HG02588 (cell line): ENCODE data around the gene PRDM16.

Experiments
- ATAC-seq: cut with Tn5 transposase; IDR thresholded peaks from one replicate; pipeline ENCODE4 v1.9.1; 2021; ENCODE audit warnings: mild to moderate bottlenecking, moderate library complexity; ENCODE audit not compliant: unreplicated experiment

The PRDM16 gene

DNA sequence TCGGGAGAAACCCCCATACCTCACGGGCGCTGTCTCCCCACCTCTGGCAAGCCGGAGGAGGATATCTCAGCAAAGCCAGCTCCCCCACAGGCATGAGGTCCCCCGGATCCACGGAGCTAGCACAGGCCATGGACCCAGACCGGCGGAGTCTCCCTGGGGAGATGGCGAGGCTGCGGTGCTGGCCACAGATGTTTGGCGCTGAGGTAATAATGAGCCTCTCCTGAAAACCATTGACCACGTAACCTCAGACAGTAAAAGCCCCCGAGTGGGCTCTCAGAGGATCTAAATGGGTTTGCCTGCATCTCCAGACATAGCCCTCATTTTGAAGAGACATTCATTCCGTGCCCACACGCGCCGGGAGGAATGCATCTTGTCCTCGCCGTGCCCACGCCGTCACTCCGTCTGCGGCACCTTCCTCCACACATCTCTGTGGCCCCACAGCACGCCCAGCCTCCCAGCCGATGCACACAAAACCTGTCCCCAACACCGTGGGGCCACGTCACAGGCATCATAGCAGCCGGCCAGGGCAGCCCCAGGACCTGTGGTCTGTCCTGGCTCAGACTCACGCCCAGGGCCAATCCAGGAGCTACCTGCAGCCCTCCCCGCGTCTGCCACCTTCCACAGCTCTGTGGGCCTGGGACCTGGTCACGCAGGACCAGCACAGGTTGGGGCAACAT is 150.9 kb downstream of the PRDM16 start:
- no peak for ATAC-seq

DNA sequence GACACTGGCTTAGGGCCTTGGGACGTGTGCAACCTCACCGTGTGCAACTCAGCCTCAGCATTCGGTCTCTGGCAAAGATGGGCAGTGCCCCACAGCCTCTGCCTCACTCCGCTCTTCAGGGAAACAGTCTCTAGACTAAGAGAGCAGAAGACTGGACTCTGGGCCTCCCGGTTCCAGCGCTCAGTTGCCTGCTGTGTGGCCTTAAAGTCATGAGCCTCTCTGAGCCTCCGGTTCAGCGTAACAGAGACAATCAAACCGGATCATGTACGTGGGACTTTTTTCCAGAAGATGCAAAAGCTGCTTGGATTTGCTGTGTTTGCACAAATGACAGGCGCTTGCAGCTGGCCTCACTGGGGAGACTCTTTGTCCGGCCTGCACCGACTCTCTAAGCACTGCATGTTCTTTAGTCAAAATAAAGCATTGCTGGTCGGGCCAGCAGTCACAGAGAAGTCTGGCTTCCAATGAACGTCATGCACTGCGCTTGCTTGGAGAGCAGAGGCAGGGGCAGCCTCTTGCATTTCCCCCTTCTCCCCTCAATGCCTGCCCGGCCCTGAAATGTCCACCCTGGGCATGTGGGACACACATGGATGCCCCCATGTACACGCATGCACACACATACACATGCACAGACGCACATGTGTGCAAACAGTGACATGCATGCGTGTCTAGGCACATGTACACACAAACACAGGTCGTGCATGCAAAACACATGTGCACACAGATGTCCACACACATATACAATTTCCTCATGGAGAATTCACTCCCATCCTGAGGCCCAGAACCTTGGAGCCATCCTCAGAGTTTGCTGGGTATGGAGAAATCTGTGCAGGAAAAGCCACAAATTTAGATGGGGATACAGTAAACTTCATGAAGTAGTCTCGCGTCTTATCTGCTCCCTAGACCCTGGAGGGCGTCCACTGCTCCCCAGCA is 152.4 kb downstream of the PRDM16 start:
- ATAC-seq = no peak

DNA sequence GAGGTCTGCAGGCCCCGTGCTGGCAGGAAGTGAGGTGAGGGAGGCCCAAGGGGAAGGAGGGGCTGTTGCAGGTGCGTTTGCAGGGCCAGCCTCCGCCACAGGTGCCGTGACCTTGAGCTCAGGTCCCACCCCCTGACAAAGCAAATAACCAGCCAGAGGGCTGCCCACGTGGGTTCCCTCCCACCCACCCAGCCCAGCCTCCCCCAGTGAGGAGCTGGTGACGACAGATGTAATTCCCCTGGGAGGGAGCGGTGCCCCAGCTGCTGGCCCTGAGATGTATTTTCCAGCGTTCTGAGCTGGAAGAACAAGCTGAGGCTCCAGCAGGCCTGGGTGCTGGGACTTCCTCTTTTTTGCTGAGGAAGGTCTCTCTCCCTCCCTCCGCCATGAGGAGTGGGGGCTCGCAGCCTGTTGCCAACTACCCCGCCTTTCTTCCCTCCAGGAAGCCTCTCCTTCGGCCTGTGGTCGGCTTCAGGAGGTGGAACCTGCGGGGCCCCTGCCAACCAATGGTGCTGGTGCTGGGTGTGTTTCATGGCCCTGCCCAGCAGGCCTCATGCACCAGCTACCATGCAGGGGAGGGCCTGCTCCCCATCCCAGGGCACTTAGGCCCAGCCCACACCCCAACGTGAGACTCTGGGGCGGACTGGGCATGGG is 153.2 kb downstream of the PRDM16 start:
- no peak for ATAC-seq

DNA sequence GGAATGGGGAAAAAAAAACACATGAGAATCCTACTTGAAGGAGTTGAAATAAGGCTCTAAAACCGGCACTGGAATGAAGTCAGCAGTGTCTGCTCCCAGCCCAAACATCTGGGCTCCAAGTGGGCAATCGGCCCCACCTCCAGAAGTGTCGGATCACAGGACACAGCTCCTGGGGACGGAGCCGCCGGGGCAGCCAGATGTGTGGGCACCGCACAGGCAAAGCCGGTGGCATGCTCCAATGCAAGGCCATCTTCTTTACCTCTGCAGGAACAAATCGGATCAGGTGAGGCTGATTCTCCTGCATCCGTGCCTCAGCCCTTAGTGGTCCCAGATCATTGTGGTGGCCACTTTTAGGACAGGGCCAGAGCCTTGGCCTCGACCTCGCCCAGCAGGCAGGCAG is 156.7 kb downstream of the PRDM16 start:
- no peak for ATAC-seq

DNA sequence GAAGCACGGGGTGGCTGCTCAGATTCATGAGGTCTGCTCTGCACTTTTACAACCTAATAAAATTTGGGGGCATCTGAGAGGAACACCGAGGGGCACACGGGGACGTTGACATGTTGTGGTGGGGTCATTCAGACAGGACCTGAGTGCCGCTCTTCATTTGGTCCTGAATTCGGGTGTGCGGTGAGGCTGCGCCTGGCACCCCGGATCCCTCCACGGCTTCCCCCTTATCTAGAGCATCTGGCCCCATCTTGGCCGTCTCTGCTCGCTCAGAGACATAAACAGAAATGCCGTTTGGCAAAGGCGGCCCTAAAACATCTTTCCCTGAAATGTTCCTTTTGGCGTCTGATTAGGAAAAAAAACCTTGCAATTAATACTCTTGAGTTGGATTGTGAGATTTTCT is 157.2 kb downstream of the PRDM16 start:
- ATAC-seq = no peak

DNA sequence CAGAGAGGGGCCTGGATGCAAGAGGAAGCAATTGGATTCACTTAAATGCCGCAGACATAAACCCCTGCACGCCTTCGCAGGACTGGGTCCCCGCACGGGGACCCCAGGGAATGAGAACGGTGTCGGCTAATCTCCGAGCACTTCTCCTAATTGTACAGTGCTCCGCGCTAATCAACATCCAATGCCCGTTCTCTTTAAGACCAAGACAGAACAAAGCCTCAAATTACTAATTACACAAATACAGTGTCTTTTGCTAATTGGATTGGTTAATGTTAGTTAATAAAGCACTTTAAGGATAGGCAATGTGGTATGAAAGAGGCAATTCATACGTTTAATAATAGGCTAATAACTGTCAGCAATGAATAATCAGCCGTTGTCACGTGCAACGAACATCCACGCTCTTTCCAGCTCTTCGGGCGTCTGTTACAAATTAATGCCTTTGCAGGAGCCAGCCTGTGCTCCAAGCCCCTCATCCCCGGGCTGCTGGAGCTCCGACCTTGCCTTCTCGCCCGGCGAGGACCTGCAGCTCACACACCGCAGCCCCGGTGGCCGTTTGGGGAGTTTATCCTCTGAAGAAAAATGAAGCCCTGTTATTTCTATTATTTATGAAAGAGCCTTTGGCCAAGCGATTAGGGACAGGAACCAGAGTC is 157.8 kb downstream of the PRDM16 start:
- no peak for ATAC-seq

DNA sequence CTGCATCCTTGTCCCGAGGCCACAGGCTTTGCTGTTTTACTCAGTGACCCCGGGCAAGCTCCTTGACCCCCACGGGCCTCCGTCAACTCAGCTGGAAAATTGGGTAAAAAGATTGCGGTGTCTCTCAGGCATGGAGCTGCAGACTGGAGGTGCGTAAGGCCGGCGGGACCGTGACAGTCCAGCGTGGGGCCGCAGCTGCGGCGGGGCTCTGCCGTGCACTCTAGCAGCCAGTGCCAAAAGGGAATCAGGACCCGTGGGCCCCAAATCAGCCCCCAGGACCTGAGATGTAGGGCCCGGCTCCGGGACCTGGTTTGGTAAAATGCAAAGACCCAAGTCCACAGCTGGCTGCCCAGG is 158.3 kb downstream of the PRDM16 start:
- ATAC-seq = no peak

DNA sequence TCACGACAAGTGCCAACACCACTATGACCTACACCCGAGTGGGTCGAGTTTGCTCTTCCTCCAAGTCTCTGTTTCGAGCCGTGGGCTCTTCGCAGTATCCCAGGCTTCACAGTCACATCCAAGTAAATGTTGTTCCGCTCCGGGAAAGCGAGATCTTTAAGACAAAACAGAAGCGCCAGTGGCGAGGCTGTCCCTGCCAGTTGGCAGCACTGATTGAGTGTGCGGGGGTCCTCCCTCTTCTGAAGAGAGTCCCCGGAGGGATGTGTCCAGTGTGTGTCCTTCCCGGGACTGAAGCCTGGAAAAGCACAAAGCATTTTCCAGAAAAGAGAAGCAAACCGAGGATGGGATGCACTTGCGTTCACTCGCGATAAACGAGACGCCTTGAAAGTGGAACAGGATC is 158.9 kb downstream of the PRDM16 start:
- no peak for ATAC-seq

DNA sequence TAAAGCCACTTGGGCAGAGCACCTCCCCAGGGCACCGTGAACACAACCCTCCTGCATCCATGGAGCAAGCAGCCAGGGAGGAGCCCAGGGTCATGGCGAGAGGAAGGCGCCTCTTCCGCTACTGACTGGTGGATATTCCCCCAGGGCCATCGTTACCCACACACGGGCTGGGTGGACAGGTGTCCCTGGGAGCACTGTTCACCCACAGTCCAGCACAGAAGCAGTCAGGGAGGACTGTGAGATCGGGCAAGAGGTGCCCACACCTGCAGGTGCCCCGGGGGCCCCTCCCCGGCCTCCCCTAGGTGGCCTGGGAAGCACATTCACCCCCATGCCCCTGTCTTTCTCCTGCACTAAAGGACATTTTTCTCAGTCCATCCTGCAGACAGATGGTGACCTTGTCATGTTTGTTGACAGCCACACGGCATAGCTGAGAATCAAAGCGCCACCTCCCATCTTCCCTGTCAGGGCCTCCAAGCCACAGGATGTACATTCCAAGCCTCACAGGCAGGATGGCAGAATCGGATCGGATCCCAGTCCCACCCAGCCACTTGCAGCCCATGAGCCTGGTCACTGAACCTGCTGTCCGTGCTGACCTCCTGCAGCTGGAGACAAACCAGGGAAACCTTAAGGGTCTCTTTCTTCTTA is 160.2 kb downstream of the PRDM16 start:
- ATAC-seq = no peak

DNA sequence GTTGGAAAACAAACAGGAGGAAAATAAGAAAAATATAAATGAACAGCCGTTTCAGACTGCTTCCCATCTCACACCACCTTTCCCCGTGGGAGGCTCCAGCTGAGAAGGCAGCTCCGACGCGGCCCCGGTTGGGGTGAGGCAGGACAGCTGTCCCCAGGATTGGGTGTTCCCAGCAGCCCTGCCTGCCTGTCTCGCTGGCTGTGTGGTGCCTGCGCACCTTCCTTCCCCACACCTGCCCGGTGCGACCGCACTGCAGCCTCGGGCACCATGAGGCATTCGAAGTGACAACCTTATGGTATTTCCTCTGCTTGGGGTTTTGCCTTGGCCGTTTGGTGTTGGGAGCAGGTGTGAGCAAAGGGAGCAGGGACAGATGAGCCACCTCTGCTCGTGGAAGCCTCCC is 161.6 kb downstream of the PRDM16 start:
- ATAC-seq = no peak

DNA sequence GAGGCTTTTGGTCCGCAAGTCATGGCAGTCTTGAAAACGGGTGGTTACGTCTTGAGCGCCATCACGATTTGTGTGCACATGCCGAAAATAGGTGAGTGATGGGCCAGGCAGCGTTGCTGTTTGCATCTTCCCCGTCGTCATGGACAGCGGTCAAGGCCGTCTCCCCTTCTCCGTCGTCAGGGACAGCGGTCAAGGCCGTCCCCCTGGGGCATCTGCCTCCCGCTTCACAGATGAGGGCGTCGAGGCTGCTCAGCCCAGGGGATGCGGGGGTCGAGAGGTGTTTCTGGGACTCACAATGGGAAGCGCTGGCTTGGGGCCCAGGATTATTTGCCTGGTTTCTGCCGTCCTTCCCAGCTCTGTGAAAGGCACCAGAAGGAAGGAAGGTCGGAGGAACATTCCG is 162.2 kb downstream of the PRDM16 start:
- no peak for ATAC-seq

DNA sequence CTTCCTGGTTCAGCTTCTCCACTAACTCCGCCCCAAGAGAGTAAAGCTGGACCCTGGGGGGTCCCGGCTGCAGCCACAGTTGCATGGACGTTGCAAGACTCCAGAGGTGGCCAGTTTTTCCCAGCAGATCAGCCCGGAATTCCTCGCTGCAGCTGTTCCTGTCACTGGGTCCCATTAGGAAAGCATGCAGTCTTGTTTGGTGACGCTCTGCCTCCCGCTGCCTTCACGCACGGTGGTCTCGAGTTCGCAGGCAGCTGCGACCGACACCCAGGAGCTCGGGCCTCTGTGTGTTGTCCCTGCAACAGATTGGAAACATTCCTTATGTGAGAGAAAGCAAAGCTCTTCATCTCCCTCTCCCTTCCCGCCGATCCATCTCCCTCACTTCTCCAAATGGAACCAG is 162.8 kb downstream of the PRDM16 start:
- no peak for ATAC-seq

DNA sequence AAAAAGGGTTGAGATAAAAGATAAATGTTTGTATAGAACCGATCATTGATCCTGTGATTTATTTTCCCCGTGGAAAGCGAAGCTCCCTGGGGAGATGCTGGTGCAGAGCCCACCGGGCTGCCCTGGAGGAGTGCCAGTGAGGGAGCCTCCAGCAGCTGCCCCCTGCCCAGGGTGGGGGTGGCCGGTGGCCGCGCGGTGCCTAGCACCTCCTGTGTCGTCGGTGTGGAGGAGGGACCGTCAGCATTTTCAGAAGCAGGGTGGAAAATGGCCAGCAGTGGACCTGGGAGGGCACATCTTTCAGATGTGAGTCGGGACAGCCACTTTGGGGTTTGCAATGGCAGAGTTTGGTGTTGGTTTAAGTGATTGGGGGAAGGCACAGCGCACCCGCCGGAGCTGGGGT is 164.0 kb downstream of the PRDM16 start:
- no peak for ATAC-seq

DNA sequence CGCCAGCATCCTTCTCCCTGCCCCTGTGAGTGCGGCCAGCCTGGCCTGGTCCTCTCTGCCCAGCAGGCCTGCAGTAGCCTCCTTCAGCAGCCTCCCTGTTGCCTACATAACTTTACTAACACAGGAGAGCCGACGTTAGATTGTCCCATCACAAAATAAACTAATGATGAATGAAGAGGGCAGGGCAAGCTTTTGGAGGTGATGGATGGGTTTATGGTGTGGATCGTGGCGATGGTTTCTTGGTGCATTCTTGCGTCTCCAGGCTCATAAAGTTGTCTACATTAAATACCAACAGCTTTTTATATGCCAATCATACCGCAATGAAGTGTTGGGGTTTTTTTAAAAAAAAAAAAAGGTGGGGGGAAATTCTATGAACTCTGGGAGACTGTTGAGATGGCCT is 164.5 kb downstream of the PRDM16 start:
- no peak for ATAC-seq

DNA sequence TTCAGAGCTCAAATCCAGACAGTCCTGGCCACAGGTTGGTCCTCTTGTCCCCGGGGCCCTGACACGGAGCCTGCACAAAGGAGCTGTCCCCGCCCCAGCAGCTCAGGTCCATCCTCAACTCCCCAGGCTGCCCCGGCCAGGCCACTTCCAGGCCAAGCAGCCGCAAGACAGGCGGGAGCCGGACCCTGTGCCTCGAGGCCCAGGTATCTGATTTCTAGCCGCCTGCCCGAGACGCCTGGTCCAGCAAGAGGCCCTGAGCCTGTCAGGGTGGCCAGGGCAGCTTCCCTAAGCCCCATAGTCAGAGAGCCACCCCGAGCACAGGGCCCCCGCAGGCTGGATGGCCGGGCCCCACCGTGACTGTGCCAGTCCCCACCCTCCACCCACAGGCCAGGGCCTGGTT is 165.3 kb downstream of the PRDM16 start:
- ATAC-seq = no peak

DNA sequence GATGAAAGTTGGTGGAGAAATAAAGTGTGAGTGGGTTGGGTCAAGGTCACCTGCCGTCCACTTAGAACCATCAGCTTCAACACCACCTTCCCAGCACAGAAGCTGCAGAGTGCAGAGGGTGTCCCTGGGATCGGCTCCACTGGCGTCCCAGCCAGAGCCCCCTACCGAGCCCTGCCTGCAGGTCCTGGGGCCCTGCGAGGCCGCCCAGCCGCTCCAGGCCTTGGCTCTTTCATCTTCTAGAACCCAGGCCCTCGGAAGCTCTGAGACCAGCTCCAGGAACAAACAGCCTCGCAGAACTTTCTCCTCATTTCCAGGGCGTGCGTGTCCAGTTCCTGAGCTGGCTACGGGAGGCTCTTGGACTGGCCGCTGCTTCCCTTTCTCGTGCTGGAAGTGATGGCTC is 166.0 kb downstream of the PRDM16 start:
- ATAC-seq = no peak

DNA sequence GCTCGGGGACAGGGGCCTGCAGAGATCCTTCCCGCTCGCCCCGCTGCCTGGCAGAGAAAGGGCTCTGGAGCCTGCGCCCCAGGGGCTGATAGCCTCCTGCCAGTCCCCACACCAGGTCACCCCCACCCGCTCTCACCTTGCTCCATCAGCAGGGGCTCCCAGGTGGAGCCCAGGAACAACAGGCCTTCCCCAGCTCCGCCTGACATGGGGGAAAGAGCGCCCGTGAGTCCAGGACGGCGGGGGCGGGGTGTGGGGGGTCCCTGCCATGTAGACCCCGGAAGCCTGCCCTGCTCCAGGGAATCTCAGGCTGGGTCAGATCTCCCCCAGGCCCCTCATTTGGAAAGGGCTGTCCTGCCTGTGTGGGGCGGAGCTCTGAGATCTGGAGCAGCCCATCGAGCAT is 166.5 kb downstream of the PRDM16 start:
- no peak for ATAC-seq

DNA sequence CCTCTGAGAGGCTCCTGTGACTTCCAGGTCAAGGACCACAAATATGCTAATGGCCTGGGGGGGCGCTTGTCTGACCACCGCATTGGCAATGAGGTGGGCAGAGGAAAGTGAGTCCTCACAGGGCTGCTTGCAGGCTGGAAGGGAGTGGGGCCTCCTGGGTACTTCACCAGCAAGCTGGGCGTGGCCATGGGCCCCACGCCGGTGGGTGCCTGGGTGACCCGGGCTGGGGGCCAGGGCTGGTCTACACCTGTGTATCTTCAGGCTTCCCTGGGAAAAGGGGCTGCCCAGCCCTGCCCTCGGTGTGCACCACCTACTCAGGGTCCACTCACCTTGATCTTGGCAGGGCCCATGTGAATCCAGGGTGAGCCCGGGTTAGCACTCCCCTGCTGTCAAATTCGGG is 167.4 kb downstream of the PRDM16 start:
- no peak for ATAC-seq

DNA sequence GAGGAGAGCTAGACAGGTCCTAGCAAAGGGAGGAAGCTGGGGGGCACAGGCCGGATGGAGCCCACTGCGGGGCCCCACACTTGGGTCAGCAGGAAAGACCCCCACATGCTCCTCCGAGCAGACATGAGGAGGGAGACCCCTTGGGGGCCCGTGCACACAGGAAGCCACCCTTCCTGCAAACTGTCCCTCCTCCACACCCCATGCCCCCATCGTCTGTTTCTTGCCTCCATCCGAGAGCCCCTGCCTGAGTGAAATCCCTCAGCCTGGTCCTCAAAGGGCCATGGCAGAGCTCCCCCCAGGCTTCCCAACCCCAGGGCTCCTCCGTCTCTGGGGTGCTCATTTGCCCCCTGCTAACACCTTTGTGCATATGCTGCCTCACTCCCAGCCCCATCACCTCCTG is 168.0 kb downstream of the PRDM16 start:
- no peak for ATAC-seq

DNA sequence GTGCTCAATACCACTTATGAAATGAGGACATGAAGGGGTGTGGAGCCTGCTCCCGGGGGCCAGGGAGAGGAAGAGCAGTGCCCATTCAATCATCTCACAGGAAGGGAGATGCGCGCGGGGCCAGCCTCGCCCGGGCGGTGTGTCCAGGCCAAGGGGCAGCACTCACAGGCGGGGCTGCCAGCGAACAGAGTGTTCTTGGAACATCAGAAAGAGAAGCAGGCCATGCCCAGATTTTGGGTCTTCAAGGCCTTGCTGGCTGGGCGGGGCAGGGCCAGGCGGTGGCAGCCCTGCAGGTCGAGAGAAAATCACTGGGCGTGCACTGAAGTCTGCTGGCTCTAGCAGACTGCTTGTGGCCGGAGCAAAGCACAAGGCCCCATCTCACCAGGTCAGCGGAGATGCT is 168.6 kb downstream of the PRDM16 start:
- ATAC-seq = no peak
